Stimulated activated CD4-positive, alpha-beta T cell treated with anti-CD3 and anti-CD28 coated beads, Interleukin-12 subunit alpha, Interleukin-12 subunit beta, amount 100 ng/mL, for 24 hours (primary cell): Measurements from ENCODE around the gene PRKCD.

Experiments used
- DNase-seq, 2 experiments: peaks; one replicate each; pipeline ENCODE4 v3.0.0-alpha.2; 2020; ENCODE audit warnings: low read depth in 2 of 2

Gene PRKCD

DNA sequence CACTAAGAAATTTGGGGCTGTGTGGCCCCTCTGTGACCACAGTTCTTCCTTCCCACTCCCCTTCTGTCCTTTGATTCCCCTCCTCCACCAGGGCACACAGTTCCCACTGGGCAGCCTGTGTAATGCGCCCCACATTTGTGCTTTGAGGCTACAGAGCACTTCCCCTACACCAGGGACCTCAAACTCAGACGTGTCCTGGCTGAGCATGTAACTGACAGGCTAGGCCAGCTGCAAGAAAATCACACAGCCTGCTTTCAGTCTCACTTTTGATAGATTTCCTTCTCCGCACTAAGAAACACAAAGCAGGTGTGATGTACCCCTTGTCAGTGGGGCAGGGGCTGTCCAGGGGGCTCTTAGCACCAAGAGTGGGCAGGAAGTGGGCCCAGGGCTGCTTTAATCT lies 29.6 kb downstream of the PRKCD start:
- DNase-seq: no peak

DNA sequence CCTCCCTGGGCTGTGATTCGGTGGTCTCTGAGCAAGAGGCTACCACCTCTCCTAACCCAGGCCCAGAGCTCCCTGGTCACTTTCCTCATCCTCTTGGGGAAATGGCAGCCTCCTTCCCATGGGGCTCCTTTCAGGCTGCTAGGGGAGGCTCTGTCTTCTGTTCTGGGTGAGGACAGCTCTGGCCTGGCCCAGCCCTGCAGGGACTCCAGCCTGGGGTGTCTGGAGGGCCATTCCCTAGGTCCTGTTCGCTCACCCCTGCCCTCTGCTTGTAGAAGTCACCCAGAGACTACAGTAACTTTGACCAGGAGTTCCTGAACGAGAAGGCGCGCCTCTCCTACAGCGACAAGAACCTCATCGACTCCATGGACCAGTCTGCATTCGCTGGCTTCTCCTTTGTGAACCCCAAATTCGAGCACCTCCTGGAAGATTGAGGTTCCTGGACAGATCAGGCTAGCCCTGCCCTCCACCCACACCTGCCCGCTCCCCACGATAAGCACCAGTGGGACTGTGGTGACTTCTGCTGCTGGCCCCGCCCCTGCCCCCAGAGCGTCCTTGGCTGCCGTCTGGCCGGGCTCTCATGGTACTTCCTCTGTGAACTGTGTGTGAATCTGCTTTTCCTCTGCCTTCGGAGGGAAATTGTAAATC lies 30.9 kb downstream of the PRKCD start:
- no peak for DNase-seq

DNA sequence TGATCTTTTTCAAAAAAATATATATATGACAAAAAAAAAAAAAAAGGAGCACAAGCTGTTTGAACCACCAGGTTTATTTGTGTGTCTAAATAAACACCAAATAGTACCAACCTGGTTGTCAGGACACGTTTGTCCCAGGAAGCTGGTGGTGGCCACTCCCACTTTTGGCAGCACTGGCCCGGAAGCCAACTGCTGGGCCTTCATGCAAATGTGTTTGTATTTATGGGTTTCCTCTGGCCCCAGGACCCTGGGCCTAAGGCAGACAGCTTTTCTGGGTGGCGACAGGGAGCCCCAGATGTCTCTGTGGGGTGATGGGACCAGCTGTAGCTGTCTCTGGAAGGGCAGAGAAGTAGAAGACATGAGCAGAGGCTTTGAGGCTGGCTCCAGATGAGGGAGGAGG lies 31.6 kb downstream of the PRKCD start:
- no peak for DNase-seq

DNA sequence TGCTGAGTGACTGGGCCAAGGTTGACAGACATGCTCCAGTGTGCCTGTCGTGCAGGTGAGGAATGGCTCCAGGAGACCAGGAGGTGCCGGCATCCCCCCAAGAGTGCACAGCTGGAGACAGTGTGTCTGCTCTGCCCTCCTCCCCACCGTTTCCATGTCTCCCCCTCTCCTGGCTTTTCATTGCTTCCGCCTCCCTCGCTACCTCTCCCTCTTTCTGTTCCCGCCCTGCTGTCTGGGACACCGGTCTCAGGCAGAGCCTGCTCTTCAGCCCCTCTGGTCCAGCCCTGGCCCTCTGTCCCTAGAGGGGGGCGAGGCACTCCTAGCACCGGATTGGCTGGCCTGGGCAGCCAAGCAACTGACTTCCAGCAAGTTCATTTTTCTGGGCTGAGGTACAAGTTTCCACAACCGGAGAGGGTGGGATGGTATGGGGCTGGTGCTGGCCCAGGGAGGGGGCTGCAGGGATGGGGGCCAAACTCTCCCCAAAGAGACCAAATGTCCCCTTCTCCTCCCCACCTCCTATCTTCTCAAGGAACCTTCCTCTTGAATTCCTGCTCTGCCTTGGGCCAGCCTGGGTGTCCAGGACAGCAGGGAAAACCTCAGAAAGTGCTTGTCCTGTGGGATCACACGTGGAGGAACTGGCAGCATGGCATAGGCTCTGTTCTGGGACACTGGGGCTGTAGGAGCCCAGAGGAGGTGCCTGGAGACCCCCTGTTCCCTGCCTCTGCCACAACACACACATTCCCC lies 32.6 kb downstream of the PRKCD start:
- no peak for DNase-seq

DNA sequence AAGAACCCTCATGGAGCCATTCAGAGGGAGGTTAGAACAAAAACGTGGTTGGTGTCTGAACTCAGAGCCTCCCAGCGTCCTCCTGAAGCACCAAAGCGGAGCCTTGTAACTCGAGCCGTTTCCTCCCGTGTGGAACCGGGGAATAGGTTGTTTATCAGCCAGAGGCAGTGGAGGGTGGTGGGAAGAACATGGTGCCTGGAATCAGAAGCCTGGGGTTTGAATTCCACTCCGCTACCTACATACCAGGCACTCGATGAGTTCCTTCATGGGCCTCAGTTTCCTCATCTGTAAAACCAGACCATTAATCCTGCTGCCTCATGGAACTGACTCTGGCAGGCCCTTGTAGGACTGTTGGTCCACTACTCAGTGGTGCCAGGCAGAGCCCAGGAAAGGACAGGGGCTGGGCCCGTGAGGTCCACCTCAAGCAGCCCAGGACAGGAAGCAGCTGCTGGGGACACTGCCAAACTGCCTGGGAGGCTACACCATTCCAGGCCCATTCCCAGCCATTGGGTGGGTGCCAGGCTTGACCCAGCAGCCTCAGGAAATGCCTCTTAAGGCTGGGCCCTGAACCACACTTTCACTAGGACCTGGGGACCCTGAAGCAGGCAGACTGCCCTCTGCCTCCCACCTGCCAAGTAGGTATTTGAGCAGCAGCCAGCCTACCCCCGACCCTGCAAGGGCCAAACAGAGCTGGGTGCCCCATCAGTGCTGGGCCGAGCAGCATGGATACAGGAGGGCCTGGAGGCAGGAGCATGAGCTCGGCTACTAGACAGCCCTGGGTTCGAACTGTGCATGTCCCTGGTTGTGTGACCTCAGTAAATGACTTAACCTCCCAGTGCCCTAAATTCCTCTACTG lies 33.4 kb downstream of the PRKCD start:
- DNase-seq: no peak

DNA sequence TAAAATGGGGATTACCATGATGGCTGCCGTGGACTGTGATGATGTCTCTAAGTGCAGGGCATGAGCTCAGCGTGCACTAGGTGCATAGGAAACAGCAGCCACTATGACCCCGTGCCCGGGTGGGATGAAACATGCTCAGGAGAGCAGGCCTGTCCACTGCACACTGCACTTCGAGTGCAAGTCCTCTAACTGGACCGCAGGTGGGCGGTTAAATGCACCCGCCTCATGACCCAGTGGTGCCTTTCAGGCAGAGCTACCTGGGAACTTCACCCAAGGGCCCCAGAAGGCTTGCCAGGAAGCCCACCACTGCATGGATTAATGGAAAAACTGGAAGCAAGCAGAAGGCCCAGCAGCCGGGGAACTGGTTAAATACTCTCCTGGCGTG lies 34.0 kb downstream of the PRKCD start:
- no peak for DNase-seq

DNA sequence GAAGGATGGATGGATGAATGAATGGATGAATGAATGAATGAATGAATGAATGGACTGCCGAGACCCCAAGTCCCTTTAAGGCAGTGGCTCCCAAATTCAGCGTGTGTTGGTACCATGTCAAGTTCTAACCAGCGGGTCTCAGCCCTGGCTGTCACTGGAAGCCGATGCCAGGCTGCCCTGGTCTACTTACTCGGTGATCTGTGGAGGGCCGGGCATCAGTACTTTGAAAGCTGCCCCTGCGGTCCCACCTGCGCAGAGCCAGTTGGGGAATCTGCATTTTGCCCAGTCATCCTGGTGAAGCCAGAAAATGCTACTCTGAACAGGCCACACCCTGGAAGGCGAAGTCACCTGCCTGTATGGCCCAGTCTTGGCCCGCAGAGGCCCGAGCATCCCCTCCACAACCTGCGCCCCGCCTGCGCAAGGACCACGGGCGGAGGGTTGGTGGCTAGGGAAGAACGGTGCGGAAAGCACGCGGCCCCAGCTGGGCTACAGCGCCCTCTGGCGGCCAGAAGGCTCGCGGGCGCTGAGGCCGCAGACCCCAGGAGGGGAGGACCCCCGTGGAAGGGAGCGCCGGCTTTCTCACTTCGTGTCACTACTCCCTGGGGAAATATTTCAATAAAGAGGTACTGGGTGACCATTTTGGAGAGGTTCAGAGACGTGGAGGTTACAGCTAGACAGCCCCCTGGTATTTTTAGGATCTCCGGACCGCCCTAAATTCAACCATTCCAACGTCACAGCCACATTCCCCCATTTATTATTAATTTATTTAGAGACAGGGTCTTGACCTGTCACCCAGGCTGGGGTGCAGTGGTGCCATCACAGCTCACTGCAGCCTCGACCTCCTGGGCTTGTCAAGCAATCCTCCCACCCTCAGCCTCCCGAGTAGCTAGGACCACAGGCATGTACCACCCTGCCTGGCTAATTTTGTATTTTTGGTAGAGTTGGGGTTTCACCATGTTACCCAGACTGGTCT lies 34.9 kb downstream of the PRKCD start:
- peak; percentile 17 to 54 for DNase-seq

DNA sequence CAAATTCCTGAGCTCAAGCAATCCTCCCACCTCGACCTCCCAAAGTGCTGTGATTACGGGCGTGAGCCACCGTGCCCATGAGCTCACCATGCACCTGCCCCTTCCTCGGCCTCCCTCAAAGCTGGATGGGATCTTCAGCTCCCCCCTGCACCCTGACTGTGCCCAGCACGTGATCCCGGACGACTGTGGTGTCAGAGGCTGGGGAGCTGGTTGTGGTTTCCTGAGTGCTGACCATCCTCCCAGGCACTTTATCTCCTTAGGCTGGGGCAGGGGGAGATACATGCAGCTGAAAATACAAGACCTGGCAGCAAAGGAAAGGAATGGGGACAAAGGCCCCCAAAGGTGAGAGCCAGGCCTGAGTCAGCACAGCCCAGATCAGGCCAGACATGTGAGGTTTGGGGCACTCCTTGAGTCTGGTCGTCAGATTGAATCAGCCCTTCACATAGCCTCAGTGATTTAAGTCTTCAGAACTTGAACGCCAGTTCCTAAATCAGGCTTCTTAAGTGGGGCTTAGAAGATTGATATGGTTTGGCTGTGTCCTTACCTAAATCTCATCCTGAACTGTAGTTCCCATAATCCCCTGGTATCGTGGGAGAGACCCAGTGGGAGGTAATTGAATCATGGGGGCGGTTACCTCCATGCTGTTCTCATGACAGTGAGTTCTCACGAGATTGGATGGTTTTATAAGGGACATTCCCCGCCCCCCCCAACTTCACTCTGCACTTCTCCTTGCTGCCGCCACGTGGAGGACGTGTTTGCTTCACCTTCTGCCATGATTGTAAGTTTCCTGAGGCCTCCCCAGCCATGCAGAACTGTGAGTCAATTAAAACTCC lies 35.8 kb downstream of the PRKCD start:
- DNase-seq: peak in 1 of 2 experiments; percentile 36

DNA sequence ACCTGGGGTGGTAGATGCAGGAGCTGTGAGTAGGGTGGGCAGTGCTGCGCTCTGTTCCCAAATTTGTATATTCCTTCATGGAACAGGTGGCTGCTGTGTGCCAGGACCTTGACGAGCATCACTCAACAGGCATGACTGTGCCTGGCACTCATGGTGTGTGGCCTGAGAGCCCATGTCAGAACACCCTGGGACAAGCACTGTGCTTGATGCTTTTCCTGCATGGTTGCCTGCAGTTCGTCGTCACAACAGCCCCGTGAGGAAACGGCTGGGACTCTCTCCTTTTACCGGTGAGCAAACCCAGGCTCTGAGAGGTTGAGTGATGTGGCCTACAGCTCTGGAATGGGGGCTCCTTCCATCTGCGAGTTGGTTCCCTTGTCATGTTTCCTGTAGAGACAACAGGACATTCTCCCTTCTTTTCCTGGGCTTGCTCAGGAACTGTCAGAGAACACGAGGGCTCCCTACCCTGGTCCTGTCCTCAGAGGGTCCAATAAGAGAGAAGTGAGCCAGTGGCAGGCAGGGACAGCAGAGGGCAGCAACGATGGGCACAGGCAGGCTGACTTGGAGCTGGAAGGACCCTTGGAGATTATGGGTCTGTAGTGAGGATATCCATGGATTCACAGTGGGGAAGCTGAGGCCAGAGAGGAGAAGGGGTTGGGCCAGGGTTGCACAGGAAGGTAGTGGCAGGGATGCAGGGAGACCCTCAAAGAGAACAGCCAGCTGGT lies 37.4 kb downstream of the PRKCD start:
- no peak for DNase-seq

DNA sequence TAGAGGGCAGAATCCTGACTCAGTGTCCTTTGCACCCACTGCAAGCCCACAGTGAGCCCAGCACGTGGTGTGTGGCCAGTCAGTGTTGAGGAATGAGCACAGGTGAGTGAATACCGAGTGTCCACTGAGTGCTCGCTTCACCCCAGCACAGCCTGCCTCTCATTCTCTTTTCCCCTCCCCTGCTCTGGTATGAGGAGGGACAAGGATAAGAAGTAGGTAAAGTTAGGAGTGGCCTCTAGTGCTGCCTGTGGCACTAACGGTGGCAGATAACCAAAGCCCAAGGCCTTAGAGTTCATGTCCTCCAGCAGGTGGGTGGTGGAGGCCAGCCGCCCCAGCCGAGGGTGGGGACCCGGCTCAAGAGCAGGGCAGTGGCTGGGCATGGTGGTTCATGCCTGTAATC lies 38.0 kb downstream of the PRKCD start:
- no peak for DNase-seq

DNA sequence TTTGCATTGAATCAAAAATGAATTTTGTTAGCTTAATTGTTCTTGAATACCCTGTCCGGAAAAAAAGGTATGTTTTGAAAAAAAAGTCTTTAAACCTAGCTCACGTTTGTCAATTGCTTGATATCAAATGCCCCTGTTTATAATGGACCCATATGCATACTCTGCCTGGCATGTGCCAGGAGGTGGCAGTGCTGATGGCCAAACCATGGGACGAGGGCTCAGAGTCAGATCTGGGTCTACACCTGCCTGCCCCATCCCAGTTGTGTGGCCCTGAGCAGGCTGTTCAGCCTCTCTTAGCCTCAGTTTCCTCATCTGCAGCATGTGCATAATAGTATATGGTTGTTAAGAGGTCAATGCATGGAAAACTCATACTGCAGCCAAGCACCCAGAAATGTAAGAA lies 38.8 kb downstream of the PRKCD start:
- no peak for DNase-seq

DNA sequence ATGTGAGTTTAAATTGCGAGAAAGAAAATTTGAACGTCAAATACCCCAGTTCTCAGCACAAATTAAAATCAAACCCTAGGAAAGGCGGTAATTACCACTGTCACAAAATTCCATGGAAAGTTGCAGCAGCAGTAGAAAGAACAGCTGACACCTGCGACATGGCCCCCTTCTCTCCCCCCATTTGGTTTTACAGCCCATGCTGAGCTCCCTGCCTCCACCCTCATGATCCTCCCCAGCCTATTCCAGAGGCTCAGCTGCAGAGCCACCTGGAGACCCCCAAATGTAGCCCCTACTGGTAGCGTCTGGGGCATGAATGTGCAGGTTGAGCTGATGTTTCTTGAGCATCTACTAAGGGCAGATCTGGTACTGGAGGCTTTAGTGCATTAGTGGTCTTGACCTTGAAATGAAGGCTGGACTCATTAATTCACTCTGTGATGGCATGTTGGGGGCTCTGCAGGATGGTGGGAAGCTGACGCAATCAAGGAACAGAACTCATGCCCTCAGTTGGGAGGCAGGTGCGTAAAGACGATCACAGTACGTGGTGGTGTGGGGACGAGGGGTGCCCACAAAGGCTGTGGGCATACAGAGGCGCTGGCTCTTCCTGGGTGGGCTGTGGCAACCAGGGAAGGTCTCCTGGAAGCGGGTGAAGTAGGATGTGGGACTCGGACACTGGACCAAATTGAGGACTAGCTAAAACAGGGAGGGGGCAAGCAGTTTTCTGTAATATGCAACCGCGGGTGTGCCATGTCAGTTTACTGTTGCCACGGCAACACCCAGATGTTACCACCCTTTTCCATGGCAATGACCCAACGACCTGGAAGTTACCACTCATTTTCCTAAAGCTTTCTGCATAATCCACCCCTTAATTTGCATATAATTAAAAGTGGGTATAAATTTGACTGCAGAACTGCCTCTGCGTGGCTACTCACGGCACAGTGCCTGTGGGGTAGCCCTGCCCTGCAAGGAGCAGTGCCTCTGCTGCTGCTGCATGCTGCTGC lies 39.8 kb downstream of the PRKCD start:
- DNase-seq: no peak

DNA sequence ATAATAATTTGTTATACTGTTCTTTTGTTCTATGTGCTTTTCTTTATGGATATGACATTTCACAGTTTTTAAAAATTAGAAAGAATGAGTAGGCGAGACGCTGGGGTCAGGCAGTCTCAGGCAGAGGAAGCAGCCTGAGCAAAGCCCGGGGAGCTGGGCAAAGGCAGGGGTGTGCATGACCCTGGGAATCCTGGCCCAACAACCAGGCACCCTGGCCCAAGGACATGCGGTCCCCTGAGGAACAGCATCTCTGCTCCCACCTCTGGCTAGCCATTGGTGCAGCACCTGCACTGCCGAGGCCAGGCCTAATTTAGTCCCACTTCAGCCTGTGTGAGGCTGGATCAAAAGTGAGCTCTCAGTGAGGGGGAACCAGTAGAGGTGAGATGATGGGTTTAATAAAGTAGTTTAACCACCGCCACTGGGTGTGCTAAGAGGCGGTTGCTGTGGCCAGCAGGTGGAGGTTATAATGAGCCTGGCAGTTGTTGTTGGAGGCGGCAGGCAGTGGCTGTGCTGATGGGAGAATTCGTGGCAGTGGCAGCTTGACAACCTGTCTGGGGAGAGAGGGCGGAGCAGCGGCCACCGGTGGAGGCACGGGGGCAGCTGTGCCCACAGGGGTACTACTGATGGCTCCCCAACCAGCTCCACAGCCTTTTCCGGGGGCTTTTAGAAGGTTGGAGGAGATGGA lies 41.5 kb downstream of the PRKCD start:
- DNase-seq: no peak

DNA sequence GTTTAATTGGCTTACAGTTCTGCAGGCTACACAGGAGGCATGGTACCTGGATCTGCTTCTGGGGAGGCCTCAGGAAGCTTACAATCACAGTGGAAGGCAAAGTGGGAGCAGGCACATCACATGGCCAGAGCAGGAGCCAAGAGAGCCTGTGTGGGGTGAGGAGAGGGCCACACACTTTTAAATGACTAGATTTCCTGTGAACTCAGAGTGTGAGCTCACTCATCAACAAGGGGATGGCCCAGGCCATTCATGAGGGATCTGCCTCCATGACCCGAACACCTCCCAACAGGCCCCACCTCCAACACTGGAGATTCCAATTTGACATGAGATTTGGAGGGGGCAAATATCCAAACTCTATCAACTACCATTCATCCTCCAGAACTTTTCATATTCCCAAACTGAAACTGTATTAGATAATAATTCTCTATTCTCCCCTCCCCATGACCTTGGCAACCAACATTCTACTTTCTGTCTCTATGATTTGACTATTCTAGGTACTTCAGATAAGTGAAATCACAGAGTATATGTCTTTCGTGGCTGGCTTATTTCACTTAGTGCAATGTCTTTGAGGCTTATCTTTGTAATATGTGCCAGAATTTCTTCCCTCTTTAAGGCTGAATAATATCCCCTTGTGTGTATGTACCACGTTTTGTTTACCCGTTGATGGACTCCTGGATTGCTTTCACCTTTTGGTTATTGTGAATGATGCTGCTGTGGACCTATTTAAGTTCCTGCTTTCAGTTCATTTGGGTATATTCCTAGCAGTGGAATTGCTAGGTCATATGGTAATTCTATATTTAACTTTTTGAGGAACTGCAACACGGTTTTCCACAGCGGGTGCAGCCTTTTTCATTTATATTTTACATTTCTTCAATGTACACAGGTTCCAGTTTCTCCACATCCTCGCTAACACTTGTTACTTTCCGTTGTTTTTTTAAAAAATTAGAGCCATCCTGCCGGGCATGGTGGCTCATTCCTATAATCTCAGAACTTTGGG lies 51.0 kb downstream of the PRKCD start:
- DNase-seq: no peak

DNA sequence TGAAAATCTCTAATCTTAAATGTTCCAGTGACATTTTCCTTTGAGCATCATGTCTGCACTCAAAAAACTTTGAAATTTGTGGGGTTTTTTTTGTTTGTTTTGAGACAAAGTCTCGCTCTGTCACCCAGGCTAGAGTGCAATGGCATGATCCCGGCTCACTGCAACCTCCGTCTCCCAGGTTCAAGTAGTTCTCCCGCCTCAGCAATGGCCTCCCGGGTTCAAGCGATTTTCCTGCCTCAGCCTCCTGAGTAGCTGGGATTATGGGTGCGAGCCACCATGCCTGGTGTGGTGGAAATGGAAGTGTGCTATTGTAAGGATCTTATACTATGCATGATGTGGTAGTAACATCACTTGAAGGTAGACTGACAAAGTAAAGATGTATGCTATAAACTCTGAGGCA lies 52.3 kb downstream of the PRKCD start:
- no peak for DNase-seq

DNA sequence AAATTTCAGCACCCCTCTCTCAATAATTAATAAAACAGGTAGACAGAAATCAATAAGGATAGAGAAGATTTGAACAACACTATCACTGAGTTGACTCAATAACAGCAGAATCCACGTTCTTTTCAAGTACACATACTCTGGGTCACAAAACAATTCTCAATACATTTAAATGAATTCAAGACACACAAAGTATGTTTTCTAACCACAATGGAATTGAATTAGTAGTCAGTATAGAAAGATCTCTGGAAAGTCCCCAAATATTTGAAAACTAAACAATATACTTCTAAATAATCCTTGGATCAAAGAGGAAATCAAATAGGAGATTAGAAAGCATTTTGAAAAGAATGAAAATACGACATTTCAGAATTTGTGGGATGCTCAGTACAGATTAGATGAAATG lies 54.8 kb downstream of the PRKCD start:
- DNase-seq: no peak

DNA sequence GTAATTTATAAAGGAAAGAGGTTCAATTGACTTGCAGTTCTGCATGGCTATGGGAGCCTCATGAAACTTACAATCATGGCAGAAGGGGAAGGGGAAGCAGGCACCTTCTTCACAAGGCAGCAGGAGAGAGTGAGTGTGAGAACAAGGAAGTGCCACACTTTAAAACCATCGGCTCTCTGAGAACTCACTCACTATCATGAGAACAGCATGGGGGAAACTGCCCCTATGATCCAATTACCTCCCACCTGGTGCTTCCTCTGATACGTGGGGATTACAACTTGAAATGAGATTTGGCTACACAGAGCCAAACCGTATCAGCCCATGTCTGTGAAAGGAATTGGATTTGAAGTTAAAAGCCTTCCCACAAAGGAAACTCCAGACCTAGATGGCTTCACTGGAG lies 55.7 kb downstream of the PRKCD start:
- DNase-seq: no peak
